ENCODE measurements around the gene GALNT14. TPM values are rescaled to one million over a fixed set of nuclear protein-coding genes. Genes with fewer than 3 reads are reported as not detected.

The GALNT14 gene
- total RNA-seq, 1 experiment from 2014 or later = 8.0 TPM

DNA sequence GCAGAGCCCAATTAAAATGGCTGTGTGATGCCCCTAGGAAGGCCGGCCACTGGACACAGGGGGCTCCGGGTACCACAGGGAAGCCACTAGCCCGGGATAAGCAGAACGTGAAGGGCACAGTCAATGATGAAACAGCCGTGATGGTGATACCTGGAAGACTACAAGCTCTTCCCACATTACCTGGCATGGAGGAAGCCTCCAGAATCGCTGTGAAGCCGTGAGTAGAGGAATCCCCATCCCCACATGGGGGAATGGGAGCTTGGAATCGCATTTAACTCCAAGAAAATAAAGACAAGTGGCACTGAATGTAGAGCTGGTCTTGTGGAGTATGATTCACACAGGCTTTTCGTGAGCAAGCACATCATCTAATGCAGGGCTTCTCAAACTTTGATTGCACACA lies 16.1 kb downstream of the GALNT14 start:
- DNase-seq = no peak
- Histone ChIP-seq H3K27me3 (ENCODE audit: control insufficient read depth, insufficient read depth, low read length) (no peaks in the 10 kb centered on the region), H3K36me3 (replicated peaks; ENCODE audit: control insufficient read depth, insufficient read depth, low read length) (no peaks in the 10 kb centered on the region), H3K4me3 (ENCODE audit: insufficient read depth, low read depth, low read length) (no peak overlapping the region)

DNA sequence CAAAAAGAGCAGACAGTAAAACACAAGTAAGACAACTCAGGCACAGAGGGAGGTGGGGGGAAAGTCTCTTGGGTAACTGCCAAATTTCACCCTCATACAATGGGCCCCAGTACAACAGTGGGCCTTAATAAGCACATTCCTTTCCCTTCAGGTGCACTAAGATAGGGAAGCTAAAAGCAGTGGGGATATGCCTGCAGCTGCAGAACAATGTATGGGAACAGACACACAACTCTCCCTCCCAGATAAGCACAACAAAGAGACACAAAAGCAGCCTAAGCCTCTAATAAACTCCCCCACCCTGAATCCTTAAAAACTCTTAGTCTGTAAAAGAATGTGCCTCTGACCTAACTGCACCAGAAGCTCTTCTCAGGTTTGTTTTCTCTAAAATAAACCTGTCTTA lies 24.5 kb downstream of the GALNT14 start:
- DNase-seq = no peak
- H3K4me3 ChIP-seq (ENCODE audit: insufficient read depth, low read depth, low read length) = no peak overlapping the region
- no peaks in the 10 kb centered on the region for H3K36me3 ChIP-seq (replicated peaks; ENCODE audit: control insufficient read depth, insufficient read depth, low read length)
- no peaks in the 10 kb centered on the region for H3K27me3 ChIP-seq (ENCODE audit: control insufficient read depth, insufficient read depth, low read length)

DNA sequence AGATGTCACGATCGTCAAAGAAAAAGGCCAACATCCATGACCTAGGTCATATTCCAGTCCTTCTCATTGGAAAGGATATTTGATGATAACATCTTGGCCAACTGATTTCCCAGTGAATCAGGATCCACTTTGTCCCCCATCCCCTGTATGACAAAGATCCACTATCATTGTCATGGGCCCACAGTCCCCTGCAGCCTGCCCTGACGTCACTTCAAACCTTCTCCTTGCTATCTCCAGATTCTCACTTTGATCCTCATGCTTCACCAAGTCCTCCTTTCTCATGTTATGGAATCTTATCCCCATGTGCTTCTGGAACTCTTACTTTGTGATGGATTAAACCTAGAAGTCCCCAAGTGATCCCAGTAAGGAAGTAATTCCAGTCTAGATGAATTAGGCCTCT lies 25.7 kb downstream of the GALNT14 start:
- H3K27me3 ChIP-seq (ENCODE audit: control insufficient read depth, insufficient read depth, low read length) = no peaks in the 10 kb centered on the region
- DNase-seq = no peak

GRCh38 chr2:31110998-31111397 lies 27.2 kb downstream of the GALNT14 start:
- H3K27me3 ChIP-seq (ENCODE audit: control insufficient read depth, insufficient read depth, low read length) = no peaks in the 10 kb centered on the region
- H3K36me3 ChIP-seq (replicated peaks; ENCODE audit: control insufficient read depth, insufficient read depth, low read length) = no peaks in the 10 kb centered on the region
- no peak for DNase-seq

More for the DNA sequence above, 25.7 kb downstream of the GALNT14 start:
- Histone ChIP-seq H3K4me3 (ENCODE audit: insufficient read depth, low read depth, low read length) (no peak overlapping the region), H3K36me3 (replicated peaks; ENCODE audit: control insufficient read depth, insufficient read depth, low read length) (no peaks in the 10 kb centered on the region)

DNA sequence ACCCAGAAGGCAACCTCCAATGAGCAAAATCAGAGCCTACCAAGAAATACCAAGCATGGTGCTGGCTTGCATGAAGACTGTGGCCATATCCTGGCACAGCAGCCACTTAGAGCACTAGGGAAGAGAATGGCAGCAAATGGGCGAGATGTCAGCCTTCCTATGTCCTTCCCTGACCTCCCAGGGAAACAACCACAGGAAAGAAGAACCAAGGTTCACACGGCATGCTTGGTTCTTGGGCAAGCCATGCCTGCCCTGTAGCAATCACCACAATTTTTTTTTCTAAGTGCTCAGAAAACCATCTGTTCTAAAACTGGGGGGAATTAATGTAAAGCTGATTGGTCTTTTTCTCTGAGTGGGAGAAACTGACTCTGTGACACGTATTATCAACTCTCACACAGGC lies 27.8 kb downstream of the GALNT14 start:
- Histone ChIP-seq H3K36me3 (replicated peaks; ENCODE audit: control insufficient read depth, insufficient read depth, low read length) (no peaks in the 10 kb centered on the region), H3K27me3 (ENCODE audit: control insufficient read depth, insufficient read depth, low read length) (no peaks in the 10 kb centered on the region), H3K4me3 (ENCODE audit: insufficient read depth, low read depth, low read length) (no peak overlapping the region)
- DNase-seq = no peak

More at GRCh38 chr2:31110998-31111397, 27.2 kb downstream of the GALNT14 start:
- no peak overlapping the region for H3K4me3 ChIP-seq (ENCODE audit: insufficient read depth, low read depth, low read length)

GRCh38 chr2:31109633-31110192 lies 28.5 kb downstream of the GALNT14 start:
- Histone ChIP-seq H3K4me3 (ENCODE audit: insufficient read depth, low read depth, low read length) (no peak overlapping the region), H3K27me3 (ENCODE audit: control insufficient read depth, insufficient read depth, low read length) (no peaks in the 10 kb centered on the region), H3K36me3 (replicated peaks; ENCODE audit: control insufficient read depth, insufficient read depth, low read length) (no peaks in the 10 kb centered on the region)
- DNase-seq = no peak

GRCh38 chr2:31108561-31109286 lies 29.5 kb downstream of the GALNT14 start:
- H3K4me3 ChIP-seq (ENCODE audit: insufficient read depth, low read depth, low read length) = no peak overlapping the region
- no peaks in the 10 kb centered on the region for H3K36me3 ChIP-seq (replicated peaks; ENCODE audit: control insufficient read depth, insufficient read depth, low read length)
- no peak for DNase-seq
- no peaks in the 10 kb centered on the region for H3K27me3 ChIP-seq (ENCODE audit: control insufficient read depth, insufficient read depth, low read length)

GRCh38 chr2:31107591-31108300 lies 30.5 kb downstream of the GALNT14 start:
- Histone ChIP-seq H3K27me3 (ENCODE audit: control insufficient read depth, insufficient read depth, low read length) (no peaks in the 10 kb centered on the region), H3K36me3 (replicated peaks; ENCODE audit: control insufficient read depth, insufficient read depth, low read length) (no peaks in the 10 kb centered on the region), H3K4me3 (ENCODE audit: insufficient read depth, low read depth, low read length) (no peak overlapping the region)
- DNase-seq = no peak

- no peaks in the 10 kb centered on the region for H3K27me3 ChIP-seq (ENCODE audit: control insufficient read depth, insufficient read depth, low read length)
- no peaks in the 10 kb centered on the region for H3K36me3 ChIP-seq (replicated peaks; ENCODE audit: control insufficient read depth, insufficient read depth, low read length)
- no peak for DNase-seq
- H3K4me3 ChIP-seq (ENCODE audit: insufficient read depth, low read depth, low read length) = no peak overlapping the region
These were observed 36.5 kb downstream of the GALNT14 start for GRCh38 chr2:31101701-31102100.

GRCh38 chr2:31097962-31098613 lies 40.2 kb downstream of the GALNT14 start:
- Histone ChIP-seq H3K4me3 (ENCODE audit: insufficient read depth, low read depth, low read length) (no peak overlapping the region), H3K27me3 (ENCODE audit: control insufficient read depth, insufficient read depth, low read length) (no peaks in the 10 kb centered on the region), H3K36me3 (replicated peaks; ENCODE audit: control insufficient read depth, insufficient read depth, low read length) (no peaks in the 10 kb centered on the region)
- no peak for DNase-seq

GRCh38 chr2:31090188-31090587 lies 48.1 kb downstream of the GALNT14 start:
- DNase-seq = no peak
- Histone ChIP-seq H3K27me3 (ENCODE audit: control insufficient read depth, insufficient read depth, low read length) (no peaks in the 10 kb centered on the region), H3K4me3 (ENCODE audit: insufficient read depth, low read depth, low read length) (no peak overlapping the region), H3K36me3 (replicated peaks; ENCODE audit: control insufficient read depth, insufficient read depth, low read length) (no peaks in the 10 kb centered on the region)

DNA sequence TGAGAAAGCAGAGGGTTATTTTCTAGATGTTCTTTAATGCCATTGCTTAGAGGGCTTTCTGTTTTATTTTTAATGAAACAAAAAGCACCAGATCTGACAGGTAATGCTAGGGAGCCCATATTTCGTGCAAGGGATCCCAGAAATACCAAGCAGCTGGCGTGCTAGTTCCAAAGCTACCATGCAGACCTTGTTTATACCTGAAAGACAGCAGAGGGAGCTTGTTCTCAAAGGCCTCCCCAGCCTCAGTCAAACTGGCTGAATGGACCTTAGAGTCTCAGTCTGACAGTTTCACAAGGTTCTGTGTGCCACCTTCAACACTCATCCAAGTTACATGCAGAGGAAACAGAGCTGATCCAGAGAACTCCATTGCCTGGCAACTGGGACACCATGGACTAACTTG lies 48.6 kb downstream of the GALNT14 start:
- no peaks in the 10 kb centered on the region for H3K27me3 ChIP-seq (ENCODE audit: control insufficient read depth, insufficient read depth, low read length)
- no peak for DNase-seq
- H3K4me3 ChIP-seq (ENCODE audit: insufficient read depth, low read depth, low read length) = no peak overlapping the region
- H3K36me3 ChIP-seq (replicated peaks; ENCODE audit: control insufficient read depth, insufficient read depth, low read length) = no peaks in the 10 kb centered on the region

DNA sequence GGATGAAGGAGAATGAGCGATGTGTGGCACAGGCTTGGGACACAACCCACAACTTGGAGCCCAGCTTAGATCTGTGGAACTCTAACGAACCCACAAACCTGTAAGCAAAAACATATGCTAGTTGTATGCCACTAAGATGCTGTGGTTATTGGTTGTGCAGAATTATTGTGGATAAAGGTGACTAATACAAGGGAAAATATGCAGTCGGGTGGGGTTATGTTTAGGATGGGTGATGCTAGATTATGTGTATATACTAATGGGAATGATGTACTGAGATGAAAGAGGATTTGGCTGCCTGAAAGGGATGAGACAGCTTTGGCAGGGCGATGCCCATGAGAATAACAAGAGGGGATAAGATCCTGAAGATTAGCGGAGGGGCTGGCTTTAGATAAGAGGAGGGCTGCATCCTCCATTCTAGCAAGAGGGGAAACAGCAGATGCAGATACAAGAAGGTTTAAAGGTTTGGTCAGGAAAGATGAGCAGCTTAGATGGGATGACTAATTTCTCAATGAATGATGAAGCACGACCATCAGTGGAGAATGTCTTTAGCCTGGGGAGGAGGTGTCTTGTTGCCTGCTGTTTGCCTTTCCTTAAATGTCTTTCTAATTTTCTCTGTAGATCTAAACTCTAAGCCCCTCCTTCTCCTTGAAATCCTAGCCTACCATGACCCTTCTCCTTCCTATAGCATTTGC lies 49.6 kb downstream of the GALNT14 start:
- Histone ChIP-seq H3K4me3 (ENCODE audit: insufficient read depth, low read depth, low read length) (no peak overlapping the region), H3K36me3 (replicated peaks; ENCODE audit: control insufficient read depth, insufficient read depth, low read length) (no peaks in the 10 kb centered on the region), H3K27me3 (ENCODE audit: control insufficient read depth, insufficient read depth, low read length) (no peaks in the 10 kb centered on the region)
- DNase-seq = no peak

DNA sequence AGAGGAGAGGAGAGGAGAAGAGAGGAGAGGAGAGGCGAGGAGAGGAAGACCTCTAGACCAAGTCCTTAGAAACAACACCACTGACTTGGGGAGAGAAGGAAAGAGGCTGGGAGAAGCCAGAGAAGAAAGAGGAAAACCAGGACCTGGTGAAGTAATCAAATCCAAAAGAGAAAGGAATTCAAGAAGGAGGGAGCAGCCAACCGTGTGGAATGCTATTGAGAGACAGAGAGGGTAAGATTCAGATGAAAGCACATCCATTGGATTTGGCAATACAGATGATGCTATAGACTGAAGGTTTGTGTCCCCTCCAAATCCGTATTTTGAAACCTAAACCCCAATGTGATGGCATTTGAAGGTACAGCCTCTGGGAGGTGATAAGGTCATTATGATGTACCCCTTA lies 50.7 kb downstream of the GALNT14 start:
- no peak overlapping the region for H3K4me3 ChIP-seq (ENCODE audit: insufficient read depth, low read depth, low read length)
- DNase-seq = no peak

More for the DNA sequence above, 50.7 kb downstream of the GALNT14 start:
- no peaks in the 10 kb centered on the region for H3K36me3 ChIP-seq (replicated peaks; ENCODE audit: control insufficient read depth, insufficient read depth, low read length)
- no peaks in the 10 kb centered on the region for H3K27me3 ChIP-seq (ENCODE audit: control insufficient read depth, insufficient read depth, low read length)
